RWPE1 (cell line): ENCODE measurements around the gene FAM219B.

ENCODE experiments used
- CTCF ChIA-PET: fragments of 350-600 bp; sonication (Branson Sonifier 250); formaldehyde crosslinking; extraction: SDS; loops from one replicate; lab custom pipeline; 2021; lab: Yijun Ruan, JAX
- POLR2A ChIA-PET: fragments of 400-600 bp; formaldehyde crosslinking; extraction: SDS; loops from one replicate; lab custom pipeline; 2020; ENCODE audit warnings: antibody characterized with exemption; ENCODE audit not compliant: low non-redundant PET; lab: Yijun Ruan, JAX
- DNase-seq: peaks from one replicate; pipeline ENCODE4 v3.0.0; 2012; ENCODE audit warnings: low spot score
- H3K27ac ChIP-seq: fragments of 450-650 bp; 2 replicates; pipeline ENCODE4 v1.5.1; 2017
- TF ChIP-seq, protein P1 (sequence below): fragments of 450-650 bp; conservative IDR thresholded peaks from 2 replicates; pipeline ENCODE4 v1.5.1; 2017; ENCODE audit warnings: low read depth, mild to moderate bottlenecking

FAM219B gene

DNA sequence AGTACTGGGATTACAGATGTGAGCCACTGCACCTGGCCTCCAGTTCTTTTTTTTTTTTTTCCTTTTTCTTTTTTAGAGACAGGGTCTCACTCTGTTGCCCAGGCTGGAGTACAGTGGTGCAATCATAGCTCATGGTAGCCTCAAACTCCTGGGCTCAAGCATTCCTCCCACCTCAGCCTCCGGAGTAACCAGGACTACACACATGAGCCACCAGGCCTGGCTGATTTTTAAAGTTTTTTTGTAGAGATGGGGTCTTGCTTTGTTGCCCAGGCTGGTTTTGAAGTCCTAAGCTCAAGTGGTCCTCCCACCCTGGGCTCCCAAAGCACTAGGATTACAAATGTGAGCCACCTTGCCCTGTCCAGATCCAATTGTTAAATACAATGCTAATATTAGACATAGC lies 50.1 kb downstream of the FAM219B start:
- POLR2A ChIA-PET: no interaction called here
- CTCF ChIA-PET: interaction anchor here (0.6 kb wide), 2 partner anchors 39 to 53 kb away, joined by 3 to 4 read pairs; no protein-coding TSS in a partner anchor
- no peak for DNase-seq

DNA sequence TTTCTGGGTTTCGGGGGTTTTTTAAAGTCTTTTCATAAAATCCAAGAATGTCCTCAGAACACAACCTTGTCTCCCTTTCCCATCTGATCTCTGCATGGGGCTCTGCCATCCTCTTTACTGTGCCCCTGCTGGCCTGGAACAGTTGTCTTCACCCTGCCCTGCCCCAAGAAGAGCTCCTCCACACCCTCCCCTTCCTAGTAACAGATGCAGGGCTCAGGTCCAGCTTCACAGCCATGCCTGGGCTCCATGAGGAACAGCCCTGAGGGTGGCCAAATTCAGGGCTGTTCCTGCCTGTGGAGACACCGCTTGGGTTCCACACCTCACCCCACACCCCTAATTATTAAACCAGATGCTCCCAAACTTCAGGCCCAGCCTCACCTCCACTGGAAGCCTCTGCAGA lies 50.8 kb downstream of the FAM219B start:
- CTCF ChIA-PET: interaction anchor here (0.6 kb wide), 1 partner anchor 136 kb away, joined by 3 read pairs; no protein-coding TSS in a partner anchor
- DNase-seq: no peak
- H3K27ac ChIP-seq: peak overlapping the region; percentile 23
- TF ChIP-seq, protein P1, sequence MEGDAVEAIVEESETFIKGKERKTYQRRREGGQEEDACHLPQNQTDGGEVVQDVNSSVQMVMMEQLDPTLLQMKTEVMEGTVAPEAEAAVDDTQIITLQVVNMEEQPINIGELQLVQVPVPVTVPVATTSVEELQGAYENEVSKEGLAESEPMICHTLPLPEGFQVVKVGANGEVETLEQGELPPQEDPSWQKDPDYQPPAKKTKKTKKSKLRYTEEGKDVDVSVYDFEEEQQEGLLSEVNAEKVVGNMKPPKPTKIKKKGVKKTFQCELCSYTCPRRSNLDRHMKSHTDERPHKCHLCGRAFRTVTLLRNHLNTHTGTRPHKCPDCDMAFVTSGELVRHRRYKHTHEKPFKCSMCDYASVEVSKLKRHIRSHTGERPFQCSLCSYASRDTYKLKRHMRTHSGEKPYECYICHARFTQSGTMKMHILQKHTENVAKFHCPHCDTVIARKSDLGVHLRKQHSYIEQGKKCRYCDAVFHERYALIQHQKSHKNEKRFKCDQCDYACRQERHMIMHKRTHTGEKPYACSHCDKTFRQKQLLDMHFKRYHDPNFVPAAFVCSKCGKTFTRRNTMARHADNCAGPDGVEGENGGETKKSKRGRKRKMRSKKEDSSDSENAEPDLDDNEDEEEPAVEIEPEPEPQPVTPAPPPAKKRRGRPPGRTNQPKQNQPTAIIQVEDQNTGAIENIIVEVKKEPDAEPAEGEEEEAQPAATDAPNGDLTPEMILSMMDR: no peak
- POLR2A ChIA-PET: no interaction called here

More for the DNA sequence above, 50.1 kb downstream of the FAM219B start:
- TF ChIP-seq, protein P1: no peak
- H3K27ac ChIP-seq: peak overlapping the region; percentile 23

DNA sequence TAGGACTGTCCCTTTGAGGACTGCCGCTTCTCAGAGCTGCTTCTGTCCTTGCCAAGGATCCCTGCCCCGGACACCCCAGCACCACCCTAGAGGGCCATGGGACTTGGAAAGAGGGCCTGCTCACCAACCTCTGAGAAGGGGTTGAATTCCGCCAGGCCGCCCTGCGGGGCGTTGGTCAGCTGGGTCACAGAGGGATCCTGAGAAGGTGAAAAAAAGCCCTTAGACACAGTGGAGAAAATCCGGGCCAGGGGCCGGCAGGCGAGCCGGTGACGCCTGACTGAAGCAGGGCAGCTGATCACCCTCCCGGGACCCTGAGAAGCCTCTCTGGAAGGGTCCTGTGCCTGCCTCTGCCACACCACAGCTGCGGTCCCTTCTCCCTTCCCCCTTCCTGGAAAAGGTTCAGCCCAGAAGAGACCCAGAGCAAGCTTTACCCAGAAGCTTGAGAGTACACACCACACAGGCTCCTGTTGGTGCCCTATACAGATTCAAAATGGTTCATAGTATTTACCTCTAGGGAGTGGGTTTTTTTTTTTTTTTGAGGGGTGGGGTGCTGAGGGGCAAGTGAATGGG lies 52.1 kb downstream of the FAM219B start:
- POLR2A ChIA-PET: interaction anchor here (0.5 kb wide), 1 partner anchor 919 kb away, joined by 3 read pairs; no protein-coding TSS in a partner anchor
- H3K27ac ChIP-seq: peak overlapping the region; percentile 4; the same call in 1 of the 2 replicates
- no peak for DNase-seq
- TF ChIP-seq, protein P1: no peak
- CTCF ChIA-PET: no interaction called here

DNA sequence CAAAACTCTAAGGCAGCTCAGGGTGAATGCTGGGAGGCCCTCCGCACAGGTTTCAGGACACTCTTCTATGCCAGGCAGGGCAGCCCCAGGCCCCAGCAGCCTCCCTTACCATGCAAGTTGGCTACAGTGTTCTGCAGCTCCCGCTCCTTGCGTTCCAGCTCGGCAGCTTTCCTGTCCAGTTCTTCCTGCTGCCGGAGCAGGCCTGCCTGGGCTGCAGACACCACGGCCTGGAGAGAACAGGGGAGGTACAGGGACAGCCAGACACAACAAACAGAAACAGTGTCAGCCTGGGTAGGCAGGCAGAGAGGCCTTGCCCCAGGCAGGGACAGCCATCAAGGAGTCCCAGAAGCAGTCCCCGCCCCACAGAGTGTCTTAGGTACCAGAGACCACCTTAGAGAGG lies 54.7 kb downstream of the FAM219B start:
- CTCF ChIA-PET: interaction anchor here (1.5 kb wide), 1 partner anchor 35 kb away, joined by 3 read pairs; no protein-coding TSS in a partner anchor
- POLR2A ChIA-PET: no interaction called here
- H3K27ac ChIP-seq: peak overlapping the region; percentile 12; the same call in 1 of the 2 replicates
- DNase-seq: no peak
- TF ChIP-seq, protein P1: no peak

DNA sequence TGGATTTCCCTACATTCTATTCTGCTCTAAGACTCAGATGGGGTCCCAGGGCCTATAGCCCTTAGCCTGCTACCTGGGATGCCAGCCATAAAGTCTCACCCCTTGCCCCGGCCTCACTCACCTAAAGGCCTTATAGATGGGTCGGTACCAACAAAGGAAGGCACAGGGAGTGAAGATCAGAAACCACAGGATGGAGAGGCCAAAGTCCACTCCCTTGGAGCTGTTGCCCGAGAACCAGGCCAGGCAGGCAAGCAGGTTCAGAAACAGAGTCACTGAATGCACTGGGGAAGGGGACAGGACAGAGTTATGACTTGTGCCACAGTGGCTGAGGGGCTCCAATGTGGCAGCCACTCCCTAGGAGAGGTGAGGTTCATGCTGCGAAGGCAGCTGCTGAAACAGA lies 56.3 kb downstream of the FAM219B start:
- TF ChIP-seq, protein P1: no peak
- no peak for DNase-seq
- H3K27ac ChIP-seq: no peak overlapping the region; the same call in 1 of the 2 replicates
- ChIA-PET POLR2A (no interaction called here), CTCF (no interaction called here)
